Measurements from ENCODE around the gene AGFG2. TPM values are rescaled to one million over a fixed set of nuclear protein-coding genes. Genes with fewer than 3 reads are reported as not detected.
A peak's percentile ranks its signal among the peaks of the same experiment; 100 is the strongest.
"Not testable (repeated sequence)": the region's sequence is repeated elsewhere in the genome, so short reads cannot be mapped to it uniquely, and the experiment has no call there.

AGFG2 gene
- total RNA-seq, 2 experiments from 2014 or later = 53.9 to 59.8 TPM

DNA sequence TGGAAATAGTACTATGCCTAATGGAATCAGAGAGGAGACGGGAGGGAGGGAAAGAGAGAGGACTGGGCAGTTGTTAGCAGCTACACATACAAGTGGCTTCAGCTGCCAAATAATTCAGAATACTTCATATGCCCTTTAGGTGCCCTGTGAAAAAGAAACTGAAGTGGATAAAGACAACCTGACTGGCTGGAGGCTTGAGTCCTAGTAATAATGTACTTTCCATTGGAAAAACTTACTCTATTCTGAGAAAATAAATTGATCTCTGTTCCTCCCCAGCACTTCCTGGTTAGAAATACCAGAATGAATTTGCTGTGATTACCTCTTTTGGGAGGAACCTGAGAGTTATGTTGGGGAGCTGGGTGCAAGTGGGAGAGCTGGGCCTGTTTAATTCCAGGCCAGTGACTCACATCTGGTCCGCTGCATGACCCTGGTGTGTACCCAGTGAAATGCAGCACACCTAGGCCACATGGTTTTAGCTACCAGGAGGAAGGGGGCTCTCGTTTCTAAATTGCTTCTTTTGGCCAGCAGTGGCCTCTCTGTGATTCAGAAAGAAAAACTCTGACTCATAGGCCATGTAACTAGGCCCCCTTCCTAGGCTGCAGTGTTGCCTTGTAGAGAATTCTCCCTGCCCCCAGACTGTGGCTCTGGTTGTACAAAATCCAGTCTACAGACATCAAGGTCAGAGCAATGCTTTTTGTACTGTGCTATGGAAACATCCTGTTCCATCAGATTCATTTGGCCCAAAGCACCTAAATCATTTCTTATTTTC is 6.5 kb downstream of the AGFG2 start:
- ChIA-PET POLR2A (interaction anchor here (1.2 to 2.9 kb wide), 13 partner anchors 10 to 160 kb away, joined by 3 to 17 read pairs (median 4); partner anchors contain the start of genes FBXO24, LRCH4, MEPCE and POP7), CTCF (interaction anchor here (1.0 to 11.6 kb wide), 5 partner anchors 15 to 76 kb away, joined by 3 to 144 read pairs (median 4); partner anchors contain the start of gene MOSPD3)
- peaks cover 47% of the 10 kb centered on the region for H3K36me3 Mint-ChIP-seq (ENCODE audit: low read depth)

DNA sequence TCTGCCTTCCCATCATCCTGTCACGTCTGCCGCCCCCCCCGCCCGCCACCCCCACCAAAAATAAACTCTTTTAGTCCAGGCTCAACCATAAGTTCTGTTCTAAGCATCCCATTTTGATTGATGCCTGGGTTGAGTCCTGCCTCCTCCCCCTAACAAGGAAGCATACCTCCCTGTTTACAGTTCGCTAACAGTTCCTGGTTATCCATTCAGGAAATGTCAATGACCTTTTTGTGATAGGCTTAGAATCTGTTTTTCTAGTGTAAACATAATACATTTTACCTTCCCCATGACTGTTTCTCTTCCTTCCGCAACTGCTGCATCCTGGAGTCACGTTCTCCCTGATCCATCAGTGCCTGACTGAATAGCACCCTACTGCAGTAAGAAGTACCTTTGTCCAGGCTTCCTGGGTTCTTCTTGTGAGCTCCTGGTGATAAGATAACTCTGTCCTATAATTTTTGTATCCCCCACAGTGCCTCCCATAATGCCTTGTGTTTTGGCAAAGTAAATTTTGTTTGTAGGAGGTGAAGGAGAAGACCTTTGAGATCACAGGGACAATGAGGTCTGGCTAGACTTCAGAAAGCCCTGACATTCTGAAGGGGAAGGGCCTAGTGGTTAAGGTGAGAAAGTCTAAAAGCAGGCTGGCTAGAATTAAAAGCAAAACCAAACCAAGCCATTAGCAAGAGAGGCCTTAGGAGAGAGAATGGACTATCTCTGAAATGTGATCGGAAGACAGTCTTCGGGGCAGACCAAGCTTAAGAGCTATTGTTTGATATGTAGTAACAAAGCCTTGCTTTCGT is 7.3 kb downstream of the AGFG2 start:
- POLR2A ChIA-PET = interaction anchor here (0.9 to 4.6 kb wide), 13 partner anchors 8 to 118 kb away, joined by 3 to 32 read pairs (median 5); partner anchors contain the start of genes AGFG2, FBXO24, LRCH4 and MEPCE
- DNase-seq = no peak

More for the DNA sequence above, 6.5 kb downstream of the AGFG2 start:
- H3K4me3 Mint-ChIP-seq = peak overlapping the region; percentile 97
- no peaks in the 10 kb centered on the region for H3K27me3 Mint-ChIP-seq
- peaks cover 96% of the 10 kb centered on the region for H3K4me1 Mint-ChIP-seq
- H3K27ac Mint-ChIP-seq = peak overlapping the region; percentile 96
- H3K9me3 Mint-ChIP-seq = no peaks in the 10 kb centered on the region
- DNase-seq = peak; percentile 59

DNA sequence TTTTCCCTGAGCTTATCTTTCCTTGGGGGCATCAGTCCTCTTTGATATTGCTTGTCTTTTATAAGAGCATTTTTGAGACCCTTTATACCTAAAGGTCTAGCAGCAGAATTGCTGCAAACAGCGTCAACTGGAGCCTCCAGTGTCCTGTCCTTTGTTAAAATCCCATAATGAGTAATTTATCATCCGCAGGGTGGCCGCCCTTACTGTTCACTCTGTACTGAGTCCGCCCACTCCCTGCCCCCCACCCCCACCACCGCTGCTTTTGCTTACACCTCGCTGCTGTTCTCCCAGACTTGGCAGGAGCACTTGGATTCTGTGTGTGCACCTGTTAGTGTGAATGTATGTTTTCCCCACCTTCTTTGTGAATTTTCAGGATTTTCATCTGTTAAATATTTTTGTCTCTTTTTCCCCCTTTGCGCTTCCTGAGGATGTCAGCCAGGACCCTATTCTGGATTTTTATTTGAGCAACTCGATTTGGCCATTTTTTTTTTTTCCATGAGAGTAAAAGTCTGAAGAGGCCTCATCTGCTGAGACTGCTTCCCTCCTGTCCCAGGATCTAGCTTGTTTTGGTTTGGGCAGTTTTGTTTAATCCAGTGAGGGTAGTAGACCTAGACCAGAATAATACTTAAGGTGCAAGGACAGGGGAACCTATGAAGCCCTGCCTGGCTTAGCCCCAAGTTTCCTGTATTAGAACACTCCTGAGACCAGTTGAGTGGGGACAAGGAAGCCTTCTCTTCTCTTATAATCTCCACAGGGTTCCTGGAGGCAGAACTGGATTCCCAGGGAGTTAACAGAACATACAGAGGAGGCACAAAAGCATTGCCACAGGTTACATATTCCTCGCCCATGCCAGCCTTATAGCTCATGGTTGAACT is 8.2 kb downstream of the AGFG2 start:
- H3K36me3 Mint-ChIP-seq (ENCODE audit: low read depth) = peaks cover 38% of the 10 kb centered on the region
- no peaks in the 10 kb centered on the region for H3K27me3 Mint-ChIP-seq
- H3K27ac Mint-ChIP-seq = peak overlapping the region; percentile 96
- H3K9me3 Mint-ChIP-seq = no peaks in the 10 kb centered on the region
- ChIA-PET POLR2A (interaction anchor here (0.9 to 4.6 kb wide), 9 partner anchors 8 to 70 kb away, joined by 3 to 32 read pairs (median 4); partner anchors contain the start of gene AGFG2), CTCF (interaction anchor here (0.8 to 11.6 kb wide), 5 partner anchors 7 to 158 kb away, joined by 3 to 144 read pairs (median 4); partner anchors contain the start of gene AGFG2)
- peaks cover 84% of the 10 kb centered on the region for H3K4me1 Mint-ChIP-seq
- no peak for DNase-seq
- H3K4me3 Mint-ChIP-seq = peak overlapping the region; percentile 97

More for the DNA sequence above, 7.3 kb downstream of the AGFG2 start:
- H3K4me1 Mint-ChIP-seq = peaks cover 93% of the 10 kb centered on the region
- peak overlapping the region; percentile 96 for H3K27ac Mint-ChIP-seq
- H3K9me3 Mint-ChIP-seq = no peaks in the 10 kb centered on the region
- peaks cover 43% of the 10 kb centered on the region for H3K36me3 Mint-ChIP-seq (ENCODE audit: low read depth)
- no peaks in the 10 kb centered on the region for H3K27me3 Mint-ChIP-seq
- H3K4me3 Mint-ChIP-seq = peak overlapping the region; percentile 97
- CTCF ChIA-PET = interaction anchor here (1.0 to 11.6 kb wide), 4 partner anchors 12 to 77 kb away, joined by 4 to 144 read pairs (median 5); partner anchors contain the start of gene MOSPD3

DNA sequence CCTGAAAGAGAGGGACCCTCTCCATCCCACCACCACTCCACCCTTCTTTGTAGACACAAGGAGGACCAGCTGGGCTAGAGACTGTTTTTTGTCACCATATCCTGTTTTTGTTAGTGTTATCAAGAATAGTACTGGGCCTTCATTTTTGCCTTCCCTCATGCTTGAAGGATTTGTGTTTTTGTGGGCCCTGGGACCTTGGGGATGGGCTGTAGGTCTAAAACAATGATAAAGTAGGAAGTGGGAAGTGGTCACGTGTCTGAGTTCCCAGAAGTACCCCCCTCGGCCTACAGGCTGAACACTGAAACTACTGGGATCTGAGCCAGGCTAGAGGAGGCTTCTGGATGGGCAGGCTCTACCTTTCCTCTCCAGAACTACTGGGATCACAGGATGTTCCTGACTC is 8.9 kb downstream of the AGFG2 start:
- Mint-ChIP-seq H3K4me3 (peak overlapping the region; percentile 97), H3K27ac (peak overlapping the region; percentile 96), H3K9me3 (no peaks in the 10 kb centered on the region), H3K27me3 (no peaks in the 10 kb centered on the region), H3K4me1 (peaks cover 80% of the 10 kb centered on the region), H3K36me3 (ENCODE audit: low read depth) (peaks cover 39% of the 10 kb centered on the region)
- ChIA-PET POLR2A (interaction anchor here (0.8 to 4.6 kb wide), 8 partner anchors 8 to 70 kb away, joined by 3 to 32 read pairs (median 4); partner anchors contain the start of genes AGFG2, FBXO24 and LRCH4), CTCF (interaction anchor here (0.8 to 11.6 kb wide), 5 partner anchors 8 to 157 kb away, joined by 3 to 144 read pairs (median 3); partner anchors contain the start of gene AGFG2)
- no peak for DNase-seq

DNA sequence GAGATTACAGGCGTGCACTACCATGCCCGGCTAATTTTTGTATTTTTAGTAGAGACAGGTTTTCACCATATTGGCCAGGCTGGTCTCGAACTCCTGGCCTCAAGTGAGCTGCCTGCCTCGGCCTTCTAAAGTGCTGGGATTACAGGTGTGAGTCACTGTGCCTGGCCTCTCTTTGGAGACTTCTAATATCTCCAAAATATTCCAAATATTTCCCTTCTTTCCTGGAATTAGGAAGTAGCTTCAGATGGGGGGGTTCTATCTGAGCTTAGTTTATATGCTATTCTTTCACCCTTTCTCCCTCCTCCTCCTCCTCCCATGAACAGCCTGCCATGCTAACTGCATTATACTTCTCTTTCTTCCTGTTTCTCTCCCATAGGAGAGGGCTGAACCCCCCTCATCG is 9.4 kb downstream of the AGFG2 start:
- H3K4me1 Mint-ChIP-seq = peaks cover 75% of the 10 kb centered on the region
- not testable (repeated sequence) for DNase-seq, H3K27me3 Mint-ChIP-seq, H3K4me3 Mint-ChIP-seq, H3K9me3 Mint-ChIP-seq
- peak overlapping the region; percentile 96 for H3K27ac Mint-ChIP-seq
- ChIA-PET CTCF (interaction anchor here (0.9 to 11.6 kb wide), 5 partner anchors 9 to 157 kb away, joined by 3 to 144 read pairs (median 5); partner anchors contain the start of gene AGFG2), POLR2A (interaction anchor here (0.8 to 4.6 kb wide), 8 partner anchors 8 to 69 kb away, joined by 3 to 32 read pairs (median 4); partner anchors contain the start of genes AGFG2, FBXO24, LRCH4 and TSC22D4)
- H3K36me3 Mint-ChIP-seq (ENCODE audit: low read depth) = peaks cover 43% of the 10 kb centered on the region

DNA sequence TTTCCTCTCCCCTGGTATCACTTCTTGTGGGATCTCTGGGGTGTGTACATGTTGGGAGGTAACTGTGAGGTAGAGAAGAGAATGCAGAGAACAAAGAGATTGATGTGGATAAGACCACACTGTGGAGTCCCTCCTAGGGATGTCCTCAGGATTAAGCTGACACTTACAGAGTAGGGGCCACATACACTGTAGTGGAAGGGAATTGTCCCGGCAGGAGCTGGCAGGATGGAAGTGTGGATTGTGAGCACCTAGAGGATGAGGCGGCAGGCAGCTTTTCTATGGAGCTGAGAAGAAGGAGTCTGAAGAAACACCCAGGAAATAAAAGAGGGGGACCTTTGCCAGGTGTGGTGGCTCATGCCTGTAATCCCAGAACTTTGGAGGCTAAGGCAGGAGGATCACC is 13.5 kb downstream of the AGFG2 start:
- no peak for DNase-seq
- Mint-ChIP-seq H3K36me3 (ENCODE audit: low read depth) (peaks cover 59% of the 10 kb centered on the region), H3K9me3 (no peaks in the 10 kb centered on the region), H3K27me3 (no peaks in the 10 kb centered on the region), H3K4me3 (no peak overlapping the region), H3K27ac (peak overlapping the region; percentile 5), H3K4me1 (peaks cover 43% of the 10 kb centered on the region)
- POLR2A ChIA-PET = no interaction called here
- CTCF ChIA-PET = interaction anchor here (0.8 kb wide), 1 partner anchor 11 kb away, joined by 3 read pairs; no protein-coding TSS in a partner anchor

DNA sequence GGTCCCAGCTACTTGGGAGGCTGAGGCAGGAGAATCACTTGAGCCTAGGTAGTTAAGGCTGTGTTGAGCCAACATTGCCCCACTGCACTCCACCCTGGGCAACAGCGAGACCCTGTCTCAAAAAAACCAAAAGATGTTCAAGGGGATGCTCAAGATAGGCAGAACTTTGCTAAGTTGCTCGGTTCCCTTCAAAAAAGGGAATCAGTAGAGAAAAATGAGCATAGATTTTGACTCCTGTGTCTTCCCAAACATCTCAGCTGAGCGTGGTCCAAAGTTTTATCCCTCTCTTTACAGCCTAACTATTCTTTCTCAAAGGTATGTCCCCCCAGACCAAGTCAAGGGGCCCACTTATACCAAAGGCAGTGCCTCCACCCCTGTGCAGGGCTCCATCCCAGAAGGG is 14.0 kb downstream of the AGFG2 start:
- H3K9me3 Mint-ChIP-seq = no peaks in the 10 kb centered on the region
- H3K4me3 Mint-ChIP-seq = no peak overlapping the region
- peaks cover 55% of the 10 kb centered on the region for H3K36me3 Mint-ChIP-seq (ENCODE audit: low read depth)
- POLR2A ChIA-PET = interaction anchor here (0.9 to 1.2 kb wide), 2 partner anchors 11 to 124 kb away, joined by 3 to 4 read pairs; partner anchors contain the start of gene ZCWPW1
- no peaks in the 10 kb centered on the region for H3K27me3 Mint-ChIP-seq
- CTCF ChIA-PET = interaction anchor here (0.8 kb wide), 1 partner anchor 11 kb away, joined by 3 read pairs; no protein-coding TSS in a partner anchor
- DNase-seq = no peak
- no peak overlapping the region for H3K27ac Mint-ChIP-seq
- peaks cover 38% of the 10 kb centered on the region for H3K4me1 Mint-ChIP-seq

DNA sequence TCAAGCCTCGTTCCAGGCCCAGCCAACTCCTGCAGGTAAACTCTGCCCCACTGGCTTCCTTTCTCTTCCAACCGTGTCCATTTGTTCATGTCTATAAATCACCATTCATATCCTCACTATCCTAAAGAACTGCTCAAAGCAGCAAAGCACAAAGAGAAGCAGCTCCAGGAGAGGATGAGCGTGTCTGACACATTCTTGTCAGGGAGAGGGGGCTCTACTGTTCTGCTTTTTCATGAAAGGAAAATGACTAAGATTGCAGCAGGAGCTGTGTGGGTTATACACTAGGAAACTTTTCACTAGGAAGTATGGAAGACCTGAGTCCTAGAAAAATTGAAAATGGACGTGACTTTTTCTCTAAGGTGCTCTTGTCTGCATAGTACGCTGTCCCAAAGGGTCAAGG is 16.7 kb downstream of the AGFG2 start:
- H3K27ac Mint-ChIP-seq = no peak overlapping the region

DNA sequence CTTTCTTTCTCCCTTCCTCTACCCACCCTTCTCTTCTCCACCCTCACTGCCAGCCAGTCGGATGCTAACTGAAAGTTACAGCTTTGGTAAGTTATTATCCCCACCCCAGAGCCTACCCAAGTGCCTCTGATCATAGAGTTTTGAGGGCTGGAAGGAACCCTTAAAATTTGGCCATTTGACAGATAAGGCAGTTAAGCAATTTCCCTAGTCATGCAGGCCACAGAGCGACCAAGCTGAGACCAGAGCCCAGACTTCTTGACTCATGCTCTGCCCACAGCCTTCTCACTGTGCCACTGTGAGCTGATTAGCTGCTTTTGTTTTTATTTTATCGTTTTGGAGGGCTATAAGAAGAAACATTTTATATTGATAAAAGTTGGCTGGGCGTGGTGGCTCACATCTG is 17.5 kb downstream of the AGFG2 start:
- Mint-ChIP-seq H3K9me3 (no peaks in the 10 kb centered on the region), H3K4me3 (no peak overlapping the region), H3K4me1 (peaks cover 18% of the 10 kb centered on the region), H3K27me3 (no peaks in the 10 kb centered on the region), H3K27ac (peak overlapping the region; percentile 31), H3K36me3 (ENCODE audit: low read depth) (peaks cover 47% of the 10 kb centered on the region)
- ChIA-PET POLR2A (interaction anchor here (0.6 to 1.1 kb wide), 4 partner anchors 8 to 80 kb away, joined by 3 to 4 read pairs (median 4); partner anchors contain the start of genes FBXO24 and LRCH4), CTCF (interaction anchor here (0.6 to 11.1 kb wide), 3 partner anchors 10 to 604 kb away, joined by 3 to 144 read pairs (median 6); no protein-coding TSS in a partner anchor)
- no peak for DNase-seq

More for the DNA sequence above, 16.7 kb downstream of the AGFG2 start:
- H3K36me3 Mint-ChIP-seq (ENCODE audit: low read depth) = peaks cover 45% of the 10 kb centered on the region
- H3K27me3 Mint-ChIP-seq = no peaks in the 10 kb centered on the region
- no peaks in the 10 kb centered on the region for H3K9me3 Mint-ChIP-seq
- no peak for DNase-seq
- peaks cover 18% of the 10 kb centered on the region for H3K4me1 Mint-ChIP-seq
- CTCF ChIA-PET = interaction anchor here (0.6 to 11.1 kb wide), 7 partner anchors 9 to 150 kb away, joined by 4 to 144 read pairs (median 6); no protein-coding TSS in a partner anchor
- H3K4me3 Mint-ChIP-seq = no peak overlapping the region
- POLR2A ChIA-PET = interaction anchor here (1.0 to 1.6 kb wide), 5 partner anchors 8 to 150 kb away, joined by 3 to 4 read pairs (median 4); partner anchors contain the start of gene POP7

DNA sequence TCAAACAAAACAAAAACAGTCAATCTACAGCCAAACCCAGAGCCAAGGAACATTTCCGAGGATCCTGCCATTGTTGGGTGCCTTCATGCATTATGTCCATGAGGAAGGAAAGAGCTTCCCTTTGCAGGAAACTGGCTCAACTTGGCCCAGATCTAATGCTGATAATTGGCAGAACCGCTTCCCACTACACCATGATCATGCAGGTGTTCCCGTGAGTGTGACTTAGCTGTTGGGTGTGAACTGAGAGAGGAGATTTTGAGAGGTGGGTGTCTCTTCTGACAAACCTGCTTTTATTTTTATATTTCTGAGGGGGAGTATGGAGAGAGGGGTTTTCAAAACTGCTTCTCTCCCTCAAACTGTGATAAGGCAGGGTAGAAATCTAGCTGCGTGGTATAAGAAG is 20.1 kb downstream of the AGFG2 start:
- no peak overlapping the region for H3K4me3 Mint-ChIP-seq
- ChIA-PET POLR2A (interaction anchor here (0.6 to 2.2 kb wide), 14 partner anchors 11 to 132 kb away, joined by 3 to 12 read pairs (median 4); partner anchors contain the start of genes AGFG2, FBXO24, LRCH4 and TSC22D4), CTCF (interaction anchor here (0.7 to 11.1 kb wide), 28 partner anchors 10 to 640 kb away, joined by 3 to 144 read pairs (median 6); partner anchors contain the start of genes AGFG2, FBXO24, LRCH4 and MOSPD3)
- peaks cover 19% of the 10 kb centered on the region for H3K4me1 Mint-ChIP-seq
- no peak for DNase-seq
- H3K36me3 Mint-ChIP-seq (ENCODE audit: low read depth) = peaks cover 44% of the 10 kb centered on the region
- no peaks in the 10 kb centered on the region for H3K9me3 Mint-ChIP-seq
- no peaks in the 10 kb centered on the region for H3K27me3 Mint-ChIP-seq
- peak overlapping the region; percentile 4 for H3K27ac Mint-ChIP-seq

Data from activated CD4-positive, alpha-beta memory T cell treated with anti-CD3 and anti-CD28 coated beads, Interleukin-2, amount 10 ng/mL, durations not matched to agents 7 days and 5 days (primary cell).